ENCODE results near the gene SAMD13.
"Not testable (repeated sequence)": the region's sequence is repeated elsewhere in the genome, so short reads cannot be mapped to it uniquely, and the experiment has no call there.

The SAMD13 gene

DNA sequence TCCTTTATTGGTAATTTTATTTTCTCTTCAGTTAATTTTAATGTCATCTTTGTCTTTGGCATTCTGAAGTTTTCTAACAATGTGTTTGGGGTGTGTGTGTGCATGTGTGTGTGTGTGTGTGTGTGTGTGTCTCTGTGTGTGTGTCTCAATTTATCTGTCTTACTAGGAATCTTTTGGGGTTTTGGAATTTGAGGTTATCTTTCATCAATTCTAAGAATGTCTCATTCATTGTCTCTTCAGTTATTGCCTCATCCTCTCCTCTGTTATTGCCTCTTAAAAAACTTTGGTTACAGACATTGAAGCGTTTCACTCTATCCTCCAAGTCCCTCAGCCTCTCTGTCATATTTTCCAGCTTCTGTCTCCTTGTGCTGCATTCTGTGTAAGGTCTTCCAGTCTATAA, 18.1 kb upstream of the SAMD13 start:
- H3K4me3 ChIP-seq (ENCODE audit: low read depth, low read length) = no peak overlapping the region

DNA sequence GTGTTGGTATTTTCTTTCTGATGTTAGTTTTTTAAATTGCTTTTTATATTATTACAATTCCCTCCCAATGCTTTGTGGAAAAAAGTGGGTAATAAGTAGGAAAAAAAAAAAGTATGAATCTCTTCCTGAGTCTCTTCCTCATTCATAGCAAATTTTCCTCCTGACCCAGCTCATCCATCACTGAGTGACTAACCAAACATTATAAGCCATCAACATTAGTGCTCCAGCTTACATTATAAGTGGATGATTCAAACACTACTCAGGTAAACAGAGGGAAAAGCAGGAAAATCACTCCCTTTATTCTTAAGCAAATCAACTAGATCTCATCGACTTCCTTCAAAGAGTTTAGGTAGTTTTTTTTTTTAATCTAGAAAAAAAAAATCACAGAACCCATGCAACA, 15.4 kb upstream of the SAMD13 start:
- H3K4me3 ChIP-seq (ENCODE audit: low read depth, low read length) = no peak overlapping the region

- H3K4me3 ChIP-seq (ENCODE audit: low read depth, low read length) = not testable (repeated sequence)
Measured at GRCh38 chr1:84287389-84287788, 14.1 kb upstream of the SAMD13 start.

- no peak overlapping the region for H3K4me3 ChIP-seq (ENCODE audit: low read depth, low read length)
Measured at GRCh38 chr1:84289169-84289785, 12.2 kb upstream of the SAMD13 start.

DNA sequence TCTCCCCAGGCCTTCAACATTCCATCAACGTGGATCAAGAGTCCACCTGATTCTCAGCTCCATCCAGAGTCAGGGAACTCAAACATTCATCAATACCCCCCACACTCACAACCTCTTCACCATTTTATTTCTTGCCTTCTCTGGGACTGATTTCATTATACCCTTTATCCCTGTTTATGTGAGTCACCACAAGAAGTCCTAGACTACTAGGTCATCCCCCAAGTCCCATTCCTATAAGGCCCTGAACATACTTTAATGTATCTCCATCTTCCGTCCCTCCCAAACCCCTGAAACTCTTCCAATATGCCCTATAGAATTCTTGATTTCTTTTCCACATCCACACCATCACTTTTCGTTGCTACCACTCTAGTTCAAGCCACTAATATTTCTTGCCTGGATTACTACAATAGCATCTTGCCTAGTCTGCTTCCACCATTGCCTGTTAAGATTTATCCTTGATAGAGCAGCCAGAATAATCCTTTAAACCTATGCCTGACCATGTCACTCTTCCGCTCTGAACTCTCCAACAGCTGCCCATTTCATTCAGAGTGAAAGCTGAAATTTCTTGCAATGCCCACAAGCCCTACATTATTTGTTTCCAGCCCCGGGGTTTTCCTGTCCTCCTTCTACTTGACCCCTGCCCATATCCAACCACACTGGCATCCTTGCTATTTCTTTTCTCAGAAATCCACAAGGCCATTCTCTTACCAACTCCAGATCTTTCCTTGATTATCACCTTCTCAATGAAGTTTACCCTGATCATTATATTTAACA, 9.4 kb upstream of the SAMD13 start:
- no peak overlapping the region for H3K4me3 ChIP-seq (ENCODE audit: low read depth, low read length)

GRCh38 chr1:84293766-84294165, 7.7 kb upstream of the SAMD13 start:
- no peak overlapping the region for H3K4me3 ChIP-seq (ENCODE audit: low read depth, low read length)

DNA sequence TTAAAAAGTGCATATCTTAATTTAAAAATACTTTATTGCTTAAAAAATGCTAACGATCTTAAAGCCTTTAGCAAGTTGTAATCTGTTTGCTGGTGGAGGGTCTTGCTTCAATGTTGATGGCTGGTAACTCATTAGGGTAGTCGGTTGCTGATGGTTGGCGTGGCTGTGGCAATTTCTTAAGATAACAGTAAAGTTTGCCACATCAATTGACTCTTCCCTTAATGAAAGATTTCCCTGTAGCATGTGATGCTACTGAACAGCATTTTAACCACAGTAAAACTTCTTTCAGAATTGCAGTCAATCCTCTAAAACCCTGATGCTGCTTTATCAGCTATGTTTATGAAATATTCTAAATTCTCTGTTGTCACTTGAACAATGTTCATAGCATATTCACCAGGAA, 6.8 kb upstream of the SAMD13 start:
- no peak overlapping the region for H3K4me3 ChIP-seq (ENCODE audit: low read depth, low read length)

DNA sequence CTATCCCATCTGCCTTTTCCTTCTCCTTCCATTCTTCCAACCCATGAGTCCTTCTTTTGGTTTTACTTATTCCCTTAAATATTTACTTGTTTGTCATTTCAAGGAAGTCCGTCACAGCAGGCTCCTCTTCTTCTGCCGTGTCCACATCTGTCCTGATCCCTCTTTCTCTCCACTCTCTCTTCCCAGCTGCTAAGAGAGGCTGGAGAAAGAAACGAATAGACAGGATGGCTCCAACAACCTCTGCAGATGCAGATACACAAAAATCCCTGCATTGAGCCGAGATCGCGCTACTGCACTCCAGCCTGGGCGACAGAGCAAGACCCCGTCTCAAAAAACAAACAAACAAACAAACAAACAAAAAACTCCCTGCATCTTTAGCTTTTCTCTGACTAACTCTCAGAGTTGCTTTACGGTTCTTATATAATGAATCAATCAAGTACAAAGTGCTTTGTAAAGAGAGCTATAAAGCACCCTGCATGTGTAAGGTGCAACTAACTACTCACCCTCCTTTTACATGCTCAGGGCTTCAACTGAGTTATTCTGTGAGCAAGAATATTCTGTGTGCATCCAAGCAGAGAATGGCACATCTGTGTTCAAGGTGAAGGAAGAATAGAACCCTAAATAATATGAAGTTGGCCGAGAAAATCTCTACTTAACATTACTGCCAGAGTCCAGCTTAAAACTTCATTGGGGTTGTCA, 3.8 kb upstream of the SAMD13 start:
- peak overlapping the region; percentile 92 for H3K4me3 ChIP-seq (ENCODE audit: low read depth, low read length)

- H3K4me3 ChIP-seq (ENCODE audit: low read depth, low read length) = peak overlapping the region; percentile 92
Measured at GRCh38 chr1:84298328-84298683, 3.2 kb upstream of the SAMD13 start.

DNA sequence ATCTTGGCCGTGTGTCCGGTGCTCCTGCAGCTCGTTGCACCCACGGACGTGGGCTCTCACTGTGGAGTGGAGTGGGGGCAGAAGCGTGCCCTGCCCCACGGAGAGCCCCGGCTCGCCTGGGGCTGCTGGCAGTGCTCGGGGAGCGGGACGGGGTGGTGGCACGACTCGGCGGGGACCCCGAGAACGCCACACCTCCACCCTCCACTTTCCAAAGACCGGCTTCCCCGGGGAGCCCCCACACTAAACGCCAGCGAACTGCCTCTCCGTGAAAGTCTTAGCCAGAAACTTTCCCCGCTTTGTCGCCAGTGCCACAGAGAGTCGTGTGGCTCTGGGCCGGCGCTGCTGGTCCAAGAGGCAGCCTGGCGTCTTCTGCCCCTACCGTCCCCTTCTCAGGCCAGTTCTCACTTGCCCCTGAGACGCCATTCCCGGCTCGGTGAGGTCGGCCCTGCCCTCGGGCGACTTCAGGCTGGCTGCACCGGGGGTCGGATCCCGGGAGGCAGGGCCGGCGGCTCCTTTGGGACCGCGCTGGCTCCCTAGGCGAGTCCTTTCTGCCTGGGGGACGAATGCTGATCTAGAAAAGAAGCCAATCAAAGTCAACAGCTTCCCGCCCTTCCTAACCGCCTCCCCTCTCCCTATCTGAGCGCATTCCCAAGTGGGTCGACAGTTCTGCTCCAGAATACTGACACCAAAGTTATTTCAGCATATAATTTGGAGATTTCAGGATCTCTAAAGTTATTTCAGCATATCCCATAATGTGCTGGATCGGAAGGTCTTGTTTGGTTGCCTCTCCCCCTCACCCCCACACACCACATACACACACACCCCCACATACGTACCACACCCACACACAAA, 2.6 kb upstream of the SAMD13 start:
- H3K4me3 ChIP-seq (ENCODE audit: low read depth, low read length) = peak overlapping the region; percentile 92

DNA sequence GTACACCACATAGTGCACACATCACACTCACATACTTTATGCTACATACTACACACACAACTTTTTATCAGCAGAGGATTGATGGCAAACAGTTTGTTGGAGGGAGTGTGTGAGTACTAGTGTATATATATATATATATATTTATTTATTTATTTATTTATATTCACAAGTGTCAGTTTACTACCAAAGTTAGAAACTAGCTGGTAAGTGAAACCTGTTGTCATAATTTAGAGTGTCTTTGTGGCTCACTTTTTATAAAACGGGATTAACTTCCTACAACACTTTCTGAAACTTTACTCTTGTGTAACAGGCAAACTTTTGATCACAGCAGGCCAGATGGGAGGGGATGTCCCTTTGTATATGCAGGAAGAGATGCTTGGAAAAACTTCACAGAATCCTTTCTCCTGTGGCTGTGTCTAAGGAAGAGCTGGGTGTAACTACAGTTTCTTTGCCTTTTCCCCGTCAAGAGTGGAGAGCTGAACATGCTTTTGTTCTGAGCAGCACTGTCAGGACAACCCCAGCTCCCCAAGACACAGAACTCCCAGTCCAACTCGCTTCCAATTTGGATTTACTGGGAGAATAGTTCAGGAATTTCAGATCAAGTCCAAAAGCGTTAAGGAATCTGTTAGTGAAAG, 1.9 kb upstream of the SAMD13 start:
- H3K4me3 ChIP-seq (ENCODE audit: low read depth, low read length) = no peak overlapping the region

DNA sequence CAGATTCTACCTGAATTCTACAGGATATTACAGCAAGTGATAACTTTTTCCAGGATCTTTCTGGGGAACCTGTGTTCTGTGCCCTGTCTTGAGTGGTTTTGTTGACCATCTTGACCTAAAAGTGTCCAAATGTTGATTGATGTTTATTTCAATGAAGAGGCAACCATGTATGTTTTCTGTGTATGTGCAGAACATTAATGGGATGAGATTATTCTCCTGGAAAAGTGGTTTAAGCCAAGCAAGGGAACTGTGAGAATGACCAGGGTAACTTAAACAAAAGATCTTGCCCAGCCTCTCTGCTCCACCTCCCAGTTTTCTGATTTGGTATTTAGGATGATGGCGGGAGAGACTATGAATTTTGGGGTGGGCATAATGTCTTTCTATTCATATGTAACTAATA, 1.0 kb upstream of the SAMD13 start:
- no peak overlapping the region for H3K4me3 ChIP-seq (ENCODE audit: low read depth, low read length)

DNA sequence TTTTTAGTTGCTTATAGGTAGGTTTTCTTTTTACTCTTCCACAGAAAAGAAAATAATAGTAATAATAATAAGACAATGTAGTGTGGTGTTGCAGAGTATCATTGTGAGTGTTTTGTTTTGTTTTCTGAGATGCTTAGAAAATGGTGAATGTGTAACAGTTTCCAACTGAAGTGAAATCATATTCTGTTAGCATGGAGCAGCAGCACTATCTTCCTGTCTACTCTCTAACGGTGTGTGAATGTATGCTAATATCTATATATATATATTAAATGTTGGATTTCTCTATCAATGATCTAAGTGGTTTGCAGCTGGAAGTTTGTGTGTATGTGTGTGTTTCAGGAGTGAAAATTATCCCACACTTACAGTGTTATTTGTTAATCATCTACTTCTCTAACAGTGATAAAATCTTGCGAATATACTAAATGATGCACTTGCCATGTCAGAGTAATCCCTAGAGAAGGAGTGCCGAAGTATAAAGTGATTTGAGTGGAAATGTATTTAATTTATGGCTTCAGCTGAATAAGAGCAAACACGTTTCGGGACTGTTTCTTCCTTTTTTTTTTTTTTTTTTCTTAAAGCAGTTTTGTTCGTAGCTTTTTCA, 377 bp downstream of the SAMD13 start:
- no peak overlapping the region for H3K4me3 ChIP-seq (ENCODE audit: low read depth, low read length)

GRCh38 chr1:84303314-84303830, 1.9 kb downstream of the SAMD13 start:
- no peak overlapping the region for H3K4me3 ChIP-seq (ENCODE audit: low read depth, low read length)

GRCh38 chr1:84307398-84307797, 5.9 kb downstream of the SAMD13 start:
- H3K4me3 ChIP-seq (ENCODE audit: low read depth, low read length) = no peak overlapping the region

GRCh38 chr1:84311296-84311695, 9.8 kb downstream of the SAMD13 start:
- no peak overlapping the region for H3K4me3 ChIP-seq (ENCODE audit: low read depth, low read length)

DNA sequence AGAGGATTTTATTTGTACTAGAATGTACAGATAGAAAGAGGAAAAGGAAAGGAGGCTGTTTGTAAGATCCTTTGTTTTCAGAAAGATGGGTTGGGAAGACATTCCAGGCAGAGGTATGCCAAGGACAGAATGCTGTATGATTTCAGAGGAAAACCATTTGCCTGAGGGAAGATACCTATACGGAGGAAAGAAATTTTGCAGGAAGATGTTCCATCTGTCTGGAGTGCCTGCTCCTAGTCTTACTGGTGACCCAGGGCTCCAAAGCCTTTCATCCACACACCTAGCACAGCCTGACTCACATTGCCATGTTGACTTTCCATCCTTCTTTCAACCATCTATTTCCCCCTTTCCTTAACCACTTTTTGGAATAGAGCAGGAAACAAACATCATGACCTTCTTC, 18.2 kb downstream of the SAMD13 start:
- no peak overlapping the region for H3K4me3 ChIP-seq (ENCODE audit: low read depth, low read length)

- no peak overlapping the region for H3K4me3 ChIP-seq (ENCODE audit: low read depth, low read length)
Measured at GRCh38 chr1:84327830-84328229, 26.3 kb downstream of the SAMD13 start.

DNA sequence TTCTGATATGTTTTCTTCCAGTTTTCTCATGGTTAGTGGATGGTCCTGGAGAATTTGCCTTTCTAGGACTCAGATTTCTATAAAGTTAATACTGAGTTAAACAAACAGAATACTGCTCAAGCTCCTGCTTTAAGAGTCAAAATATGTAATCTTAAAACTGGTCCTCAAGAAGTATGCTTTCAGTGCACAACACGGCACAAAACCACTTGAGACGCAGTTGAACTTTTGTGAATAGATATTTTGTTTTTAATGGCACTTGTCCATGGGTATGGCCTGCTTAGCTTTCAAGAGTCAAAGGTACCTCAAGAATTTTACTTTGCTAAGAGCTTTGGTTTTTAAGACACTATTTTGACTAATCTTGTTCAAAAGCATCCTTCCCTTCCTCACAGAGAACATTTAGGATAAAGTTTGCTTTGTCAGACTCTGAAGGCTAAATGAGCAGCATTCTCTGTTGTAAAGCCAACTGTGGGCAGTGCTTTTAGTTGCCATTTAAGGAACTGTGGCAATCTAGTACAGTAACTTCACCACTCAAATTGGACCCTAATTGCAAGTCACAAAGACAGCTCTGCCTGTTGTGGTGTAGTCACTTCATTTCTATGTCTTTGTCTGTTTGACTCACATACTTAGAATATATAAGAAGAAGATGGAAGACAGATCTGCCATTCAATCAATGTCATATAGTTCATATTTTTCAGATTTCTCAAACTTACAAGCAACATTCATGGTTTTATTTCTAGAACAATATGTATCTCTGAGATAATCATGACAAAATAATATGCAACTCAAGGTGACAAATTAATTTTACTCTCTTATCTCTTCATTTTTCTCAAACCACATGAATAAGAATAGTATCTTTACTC, 28.8 kb downstream of the SAMD13 start:
- no peak overlapping the region for H3K4me3 ChIP-seq (ENCODE audit: low read depth, low read length)

Measured in iPS-11a (cell line).